ENCODE measurements around the gene CDCP2. TPM values are rescaled to one million over a fixed set of nuclear protein-coding genes. Genes with fewer than 3 reads are reported as not detected.
A peak's percentile ranks its signal among the peaks of the same experiment; 100 is the strongest.

CDCP2 gene
- polyA plus RNA-seq (2012; ENCODE audit: insufficient read depth, insufficient read length, low read depth): not detected

DNA sequence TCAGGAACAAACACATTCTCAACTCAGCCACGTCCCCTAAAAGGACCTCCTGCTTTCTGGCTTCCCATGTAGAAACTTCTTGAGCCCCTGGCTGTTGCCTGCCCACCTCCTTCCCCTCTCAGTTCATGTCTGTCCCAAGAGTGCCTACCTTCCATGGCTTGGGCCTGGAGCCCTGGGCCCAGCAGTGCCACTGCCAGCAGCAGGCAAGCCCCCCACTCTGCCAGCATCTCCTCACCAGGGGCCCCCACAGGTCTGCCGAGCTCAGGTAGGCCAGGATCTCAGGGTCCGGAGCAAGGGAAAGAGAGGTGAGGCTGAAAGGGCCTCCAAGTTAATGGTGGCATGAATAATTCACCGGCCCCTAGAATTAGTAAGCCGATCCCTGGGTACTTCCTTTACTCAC, at the start of gene CDCP2:
Gene CDCP2, minus strand, starts transcription at position 305 of the 400 bp plus-strand sequence. Its CDS starts 78 bp downstream, at position 227.
- Histone ChIP-seq H3K36me3 (no peaks in the 10 kb centered on the region), H3K27me3 (no peaks in the 10 kb centered on the region), H3K4me1 (0 out of 2 replicates have a peak, but pooled peaks cover 3% of the 10 kb centered on the region), H3K4me3 (ENCODE audit: low read depth, low read length) (no peak within 1 kb of the TSS), H3K9me3 (no peaks in the 10 kb centered on the region)
- TF ChIP-seq, protein P1, sequence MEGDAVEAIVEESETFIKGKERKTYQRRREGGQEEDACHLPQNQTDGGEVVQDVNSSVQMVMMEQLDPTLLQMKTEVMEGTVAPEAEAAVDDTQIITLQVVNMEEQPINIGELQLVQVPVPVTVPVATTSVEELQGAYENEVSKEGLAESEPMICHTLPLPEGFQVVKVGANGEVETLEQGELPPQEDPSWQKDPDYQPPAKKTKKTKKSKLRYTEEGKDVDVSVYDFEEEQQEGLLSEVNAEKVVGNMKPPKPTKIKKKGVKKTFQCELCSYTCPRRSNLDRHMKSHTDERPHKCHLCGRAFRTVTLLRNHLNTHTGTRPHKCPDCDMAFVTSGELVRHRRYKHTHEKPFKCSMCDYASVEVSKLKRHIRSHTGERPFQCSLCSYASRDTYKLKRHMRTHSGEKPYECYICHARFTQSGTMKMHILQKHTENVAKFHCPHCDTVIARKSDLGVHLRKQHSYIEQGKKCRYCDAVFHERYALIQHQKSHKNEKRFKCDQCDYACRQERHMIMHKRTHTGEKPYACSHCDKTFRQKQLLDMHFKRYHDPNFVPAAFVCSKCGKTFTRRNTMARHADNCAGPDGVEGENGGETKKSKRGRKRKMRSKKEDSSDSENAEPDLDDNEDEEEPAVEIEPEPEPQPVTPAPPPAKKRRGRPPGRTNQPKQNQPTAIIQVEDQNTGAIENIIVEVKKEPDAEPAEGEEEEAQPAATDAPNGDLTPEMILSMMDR (IDR thresholded peaks at IDR 0.05; ENCODE audit: low read depth, low read length): no peak
- DNase-seq: no peak

DNA sequence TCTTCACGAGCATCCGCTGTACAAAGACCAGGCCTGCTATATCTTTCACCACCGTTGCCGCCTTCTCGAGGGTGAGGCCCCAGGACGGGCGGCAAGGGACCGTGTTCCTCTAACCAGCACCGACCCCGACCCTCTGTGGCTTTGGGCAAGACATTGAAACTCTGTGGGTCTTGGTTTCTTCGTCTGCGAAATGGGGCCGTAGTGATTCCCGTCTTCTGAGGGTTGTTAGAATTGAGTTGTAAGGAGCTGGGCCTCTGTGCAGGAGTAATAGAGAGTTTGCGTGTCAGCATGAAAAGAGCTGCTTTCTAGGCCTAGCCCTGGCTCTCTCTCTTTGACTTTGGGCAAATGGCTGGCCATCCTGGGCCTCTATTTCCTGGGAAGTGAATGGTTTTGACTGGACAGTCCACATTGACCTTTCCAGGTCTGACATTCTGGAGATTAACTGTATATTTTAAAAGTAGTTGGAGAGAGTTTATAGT, 47.8 kb upstream of the CDCP2 start:
- peaks cover 9% of the 10 kb centered on the region; the same call in 1 of the 2 replicates for H3K36me3 ChIP-seq
- H3K4me3 ChIP-seq (ENCODE audit: low read depth, low read length): peak overlapping the region; percentile 82
- no peaks in the 10 kb centered on the region for H3K4me1 ChIP-seq
- DNase-seq: no peak
- no peaks in the 10 kb centered on the region for H3K27me3 ChIP-seq
- TF ChIP-seq, protein P1 (IDR thresholded peaks at IDR 0.05; ENCODE audit: low read depth, low read length): no peak
- no peaks in the 10 kb centered on the region for H3K9me3 ChIP-seq

DNA sequence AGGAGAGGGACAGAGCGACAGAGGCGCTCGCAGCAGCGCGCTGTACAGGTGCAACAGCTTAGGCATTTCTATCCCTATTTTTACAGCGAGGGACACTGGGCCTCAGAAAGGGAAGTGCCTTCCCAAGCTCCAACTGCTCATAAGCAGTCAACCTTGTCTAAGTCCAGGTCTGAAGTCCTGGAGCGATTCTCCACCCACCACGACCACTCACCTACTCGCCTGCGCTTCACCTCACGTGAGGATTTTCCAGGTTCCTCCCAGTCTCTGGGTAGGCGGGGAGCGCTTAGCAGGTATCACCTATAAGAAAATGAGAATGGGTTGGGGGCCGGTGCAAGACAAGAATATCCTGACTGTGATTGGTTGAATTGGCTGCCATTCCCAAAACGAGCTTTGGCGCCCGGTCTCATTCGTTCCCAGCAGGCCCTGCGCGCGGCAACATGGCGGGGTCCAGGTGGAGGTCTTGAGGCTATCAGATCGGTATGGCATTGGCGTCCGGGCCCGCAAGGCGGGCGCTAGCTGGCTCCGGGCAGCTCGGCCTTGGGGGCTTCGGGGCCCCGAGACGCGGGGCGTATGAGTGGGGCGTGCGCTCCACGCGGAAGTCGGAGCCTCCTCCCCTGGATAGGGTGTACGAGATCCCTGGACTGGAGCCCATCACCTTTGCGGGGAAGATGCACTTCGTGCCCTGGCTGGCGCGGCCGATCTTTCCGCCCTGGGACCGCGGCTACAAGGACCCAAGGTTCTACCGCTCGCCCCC, 47.1 kb upstream of the CDCP2 start, which contains the start of the genes CYB5RL and MRPL37:
Gene CYB5RL, minus strand, starts transcription at position 266 of the 754 bp plus-strand sequence. CDS start 4,414 bp downstream, outside the sequence.
Gene MRPL37, plus strand, starts transcription at position 403 of the 754 bp plus-strand sequence. Its CDS starts 77 bp downstream, at position 480.
- Histone ChIP-seq H3K4me3 (ENCODE audit: low read depth, low read length) (peak within 1 kb of the TSS; percentile 82), H3K4me1 (no peaks in the 10 kb centered on the region), H3K9me3 (no peaks in the 10 kb centered on the region), H3K36me3 (peaks cover 5% of the 10 kb centered on the region; the same call in 1 of the 2 replicates), H3K27me3 (no peaks in the 10 kb centered on the region)
- peak; percentile 89 for DNase-seq
- TF ChIP-seq, protein P1 (IDR thresholded peaks at IDR 0.05; ENCODE audit: low read depth, low read length): no peak

DNA sequence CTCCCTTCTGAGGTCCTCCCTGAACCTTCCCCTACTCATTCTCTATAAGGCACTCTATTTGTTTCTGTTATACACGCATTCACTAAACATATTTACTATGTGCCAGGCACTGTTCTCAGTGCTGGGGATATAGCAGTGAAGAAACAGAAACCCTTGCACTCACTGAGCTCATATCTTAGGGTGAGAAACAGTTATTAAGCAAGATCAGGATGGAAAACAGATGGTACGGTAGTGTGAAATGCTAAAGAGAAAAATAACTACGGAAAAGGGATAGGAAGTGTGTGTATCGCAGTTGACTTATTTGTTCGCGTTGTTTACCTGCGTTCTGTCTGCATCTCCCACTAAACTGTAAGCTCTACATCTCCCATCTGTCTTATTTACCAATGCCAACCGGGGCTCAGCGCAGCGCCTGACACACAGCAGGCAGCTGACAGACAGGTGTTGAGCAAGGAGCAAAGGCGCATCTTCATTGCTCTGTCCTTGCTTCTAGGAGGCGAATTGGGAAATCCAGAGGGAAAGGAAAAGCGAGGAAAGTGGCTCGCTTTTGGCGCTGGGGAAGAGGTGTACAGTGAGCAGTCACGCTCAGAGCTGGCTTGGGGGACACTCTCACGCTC, 46.5 kb upstream of the CDCP2 start:
- TF ChIP-seq, protein P1 (IDR thresholded peaks at IDR 0.05; ENCODE audit: low read depth, low read length): no peak
- Histone ChIP-seq H3K36me3 (no peaks in the 10 kb centered on the region), H3K4me3 (ENCODE audit: low read depth, low read length) (peak overlapping the region; percentile 82), H3K27me3 (no peaks in the 10 kb centered on the region), H3K9me3 (no peaks in the 10 kb centered on the region), H3K4me1 (no peaks in the 10 kb centered on the region)
- DNase-seq: no peak

DNA sequence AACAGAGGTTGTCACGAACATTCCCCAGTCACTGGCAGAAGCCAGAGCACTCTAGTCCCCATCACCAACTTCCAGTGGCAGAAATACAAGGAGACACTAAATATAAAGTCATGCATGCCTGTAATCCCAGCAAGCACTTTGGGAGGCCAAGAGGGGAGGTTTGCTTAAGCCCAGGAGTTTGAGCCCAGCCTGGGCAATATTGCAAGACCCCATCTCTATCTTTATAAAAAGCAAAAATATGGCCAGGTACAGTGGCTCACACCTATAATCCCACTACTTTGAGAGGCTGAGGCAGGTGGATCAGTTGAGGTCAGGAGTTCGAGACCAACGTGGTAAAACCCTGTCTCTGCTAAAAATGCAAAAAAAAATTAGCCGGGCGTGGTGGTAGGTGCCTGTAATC, 40.7 kb upstream of the CDCP2 start:
- no peaks in the 10 kb centered on the region for H3K4me1 ChIP-seq
- H3K27me3 ChIP-seq: no peaks in the 10 kb centered on the region
- H3K9me3 ChIP-seq: no peaks in the 10 kb centered on the region
- H3K36me3 ChIP-seq: no peaks in the 10 kb centered on the region
- TF ChIP-seq, protein P1 (IDR thresholded peaks at IDR 0.05; ENCODE audit: low read depth, low read length): no peak
- no peak overlapping the region for H3K4me3 ChIP-seq (ENCODE audit: low read depth, low read length)
- DNase-seq: no peak
